Endodermal cell (in vitro differentiated cells): Measurements from ENCODE around the gene LZTS2. TPM values are rescaled to one million over a fixed set of nuclear protein-coding genes. Genes with fewer than 3 reads are reported as not detected.

ENCODE experiments used
- DNase-seq: peaks from one replicate; pipeline ENCODE4 v3.0.0-alpha.2; 2017
- H3K27ac ChIP-seq: 2 replicates; pipeline ENCODE4 v1.5.1; 2013; ENCODE audit warnings: mild to moderate bottlenecking, low read depth, low read length, moderate library complexity
- H3K27me3 ChIP-seq: 2 replicates; pipeline ENCODE4 v1.6.1; 2013; ENCODE audit warnings: mild to moderate bottlenecking, low read length, moderate library complexity; ENCODE audit not compliant: insufficient read depth, control insufficient read depth, poor library complexity, severe bottlenecking
- H3K36me3 ChIP-seq: 2 replicates; pipeline ENCODE4 v1.7.0; 2013; ENCODE audit warnings: mild to moderate bottlenecking, low read length, moderate library complexity; ENCODE audit not compliant: control insufficient read depth, insufficient read depth
- H3K4me1 ChIP-seq: one replicate; pipeline ENCODE4 v1.7.0; 2013; ENCODE audit warnings: low read length; ENCODE audit not compliant: control insufficient read depth, insufficient read depth
- H3K4me3 ChIP-seq: 2 replicates; pipeline ENCODE4 v1.5.1; 2013; ENCODE audit warnings: mild to moderate bottlenecking, low read length, moderate library complexity
- H3K9ac ChIP-seq: 2 replicates; pipeline ENCODE4 v1.6.1; 2013; ENCODE audit warnings: mild to moderate bottlenecking, low read length, moderate library complexity; ENCODE audit not compliant: poor library complexity, severe bottlenecking; ENCODE audit errors: extremely low read depth
- H3K9me3 ChIP-seq: 2 replicates; pipeline ENCODE4 v1.6.1; 2013; ENCODE audit warnings: mild to moderate bottlenecking, low read length, moderate library complexity; ENCODE audit not compliant: control insufficient read depth
- H3K27ac Mint-ChIP-seq: 2 replicates; pipeline ENCODE4 v1.8.0; 2020; ENCODE audit warnings: mixed read lengths
- H3K27me3 Mint-ChIP-seq: 2 replicates; pipeline ENCODE4 v1.8.0; 2021; ENCODE audit warnings: mild to moderate bottlenecking, mixed read lengths; ENCODE audit not compliant: insufficient read depth
- H3K36me3 Mint-ChIP-seq: 2 replicates; pipeline ENCODE4 v1.8.0; 2020; ENCODE audit warnings: low read depth, mixed read lengths
- H3K4me1 Mint-ChIP-seq: 2 replicates; pipeline ENCODE4 v1.8.0; 2020; ENCODE audit warnings: mixed read lengths
- H3K4me3 Mint-ChIP-seq: 2 replicates; pipeline ENCODE4 v1.8.0; 2020; ENCODE audit warnings: mild to moderate bottlenecking, moderate library complexity, mixed read lengths
- H3K9me3 Mint-ChIP-seq: 2 replicates; pipeline ENCODE4 v1.8.0; 2020; ENCODE audit warnings: mild to moderate bottlenecking, mixed read lengths
- CTCF ChIP-seq: fragments of 200-600 bp; sonication (generic); conservative IDR thresholded peaks from 2 replicates; pipeline ENCODE4 v1.5.0; 2021; ENCODE audit warnings: antibody characterized with exemption, mild to moderate bottlenecking
- WGBS, 2 experiments: methylation state at CpG; one replicate each; pipeline versions ENCODE4 v1.1.5 to v1.1.7; 2013; ENCODE audit warnings: missing lambda C conversion rate in 2 of 2, mixed read lengths in 1 of 2; ENCODE audit not compliant: insufficient coverage in 1 of 2, insufficient read length in 1 of 2; 5-methylcytosine and 5-hydroxymethylcytosine counted together
- total RNA-seq, 2 donors: library from RNA; stranded (reverse); fragmentation: NEBNext Ultra II Directional in 1 of 2; extraction: Animal tissue kit (Norgen Biotek cat#: 25700) in 1 of 2; gene quantifications; 2 replicates in 1 of 2; 3 replicates in 1 of 2; pipeline ENCODE4 v1.2.1, GENCODE V29; 2021

The LZTS2 gene
- total RNA-seq, 2 donors from 2014 or later: 76.8 to 85.9 TPM

GRCh38 chr10:101029520-101030295 lies 30.1 kb downstream of the LZTS2 start:
- H3K27me3 ChIP-seq: peaks cover 47% of the 10 kb centered on the region
- no peaks in the 10 kb centered on the region for H3K9me3 ChIP-seq
- DNase-seq: peak; percentile 84
- H3K27ac Mint-ChIP-seq: no peak overlapping the region
- no peak overlapping the region for H3K27ac ChIP-seq
- no peak overlapping the region for H3K4me3 ChIP-seq
- H3K36me3 Mint-ChIP-seq: no peaks in the 10 kb centered on the region
- H3K4me1 ChIP-seq: peaks cover 4% of the 10 kb centered on the region
- peak; percentile 75 for TF ChIP-seq CTCF
- H3K9me3 Mint-ChIP-seq: no peaks in the 10 kb centered on the region
- H3K9ac ChIP-seq: no peak overlapping the region
- 71 to 72% methylated on average over 21 to 27 of the region's 27 CpGs for WGBS, 2 experiments
- H3K27me3 Mint-ChIP-seq: peaks cover 67% of the 10 kb centered on the region
- no peak overlapping the region for H3K4me3 Mint-ChIP-seq
- H3K4me1 Mint-ChIP-seq: peaks cover 32% of the 10 kb centered on the region
- H3K36me3 ChIP-seq: no peaks in the 10 kb centered on the region

- H3K4me3 Mint-ChIP-seq: peak overlapping the region; percentile 49
- DNase-seq: peak; percentile 88
- peaks cover 56% of the 10 kb centered on the region for H3K27me3 ChIP-seq
- H3K27me3 Mint-ChIP-seq: peaks cover 76% of the 10 kb centered on the region
- peaks cover 32% of the 10 kb centered on the region for H3K4me1 Mint-ChIP-seq
- WGBS, 2 experiments: 12 to 26% methylated on average over 12 to 25 of the region's 25 CpGs
- H3K4me3 ChIP-seq: peak overlapping the region; percentile 83
- TF ChIP-seq CTCF: no peak
- H3K4me1 ChIP-seq: peaks cover 4% of the 10 kb centered on the region
- no peak overlapping the region for H3K9ac ChIP-seq
- peak overlapping the region; percentile 48 for H3K27ac Mint-ChIP-seq
- H3K36me3 ChIP-seq: no peaks in the 10 kb centered on the region
- H3K9me3 ChIP-seq: no peaks in the 10 kb centered on the region
- no peak overlapping the region for H3K27ac ChIP-seq
- no peaks in the 10 kb centered on the region for H3K36me3 Mint-ChIP-seq
- no peaks in the 10 kb centered on the region for H3K9me3 Mint-ChIP-seq
Measured at GRCh38 chr10:101030496-101031127, 31.0 kb downstream of the LZTS2 start.

DNA sequence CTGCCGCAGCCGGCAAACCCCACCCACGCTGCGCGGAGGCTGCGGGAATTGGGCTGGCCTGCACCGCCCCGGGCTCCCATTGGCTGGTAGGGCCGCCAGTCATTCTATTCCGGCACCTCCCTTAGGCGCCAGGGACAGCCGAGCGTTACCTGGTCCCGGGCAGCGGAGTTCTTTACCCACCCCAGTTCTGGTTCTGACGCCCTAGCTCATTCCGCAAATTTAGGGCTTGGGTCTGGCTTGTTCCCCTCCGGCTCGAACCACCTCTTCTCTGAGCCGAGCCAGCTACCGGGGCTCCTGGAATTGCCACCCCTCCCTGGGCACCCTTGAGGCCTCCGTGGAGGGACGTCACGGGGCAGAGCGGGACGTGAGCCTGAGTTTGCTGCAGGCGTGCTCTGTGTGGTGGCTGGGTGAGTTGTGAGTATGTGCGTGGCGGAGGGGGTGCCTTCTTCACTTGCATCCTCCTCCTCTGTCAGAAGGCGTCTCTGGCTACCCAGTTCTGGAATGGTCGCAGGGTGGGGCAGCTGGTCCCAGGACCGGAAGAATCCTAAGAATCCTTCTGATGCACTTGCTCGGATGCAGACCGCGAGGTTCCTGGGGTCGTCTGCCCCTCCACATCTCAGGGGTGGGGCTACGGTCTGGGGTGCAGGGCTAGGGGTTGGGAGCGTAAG lies 31.7 kb downstream of the LZTS2 start, which contains the start of the genes PDZD7 and SFXN3:
PDZD7 (minus strand) TSS at position 2 of the 668 bp plus-strand sequence. CDS start 910 bp downstream, outside the sequence.
SFXN3 (plus strand) TSS at position 107 of the 668 bp plus-strand sequence. CDS start 3,461 bp downstream, outside the sequence.
- H3K4me1 ChIP-seq: peaks cover 4% of the 10 kb centered on the region
- H3K27me3 ChIP-seq: peaks cover 63% of the 10 kb centered on the region
- peak within 1 kb of the TSS; percentile 49 for H3K4me3 Mint-ChIP-seq
- no peak within 1 kb of the TSS for H3K9ac ChIP-seq
- no peaks in the 10 kb centered on the region for H3K36me3 ChIP-seq
- peaks cover 82% of the 10 kb centered on the region for H3K27me3 Mint-ChIP-seq
- no peak within 1 kb of the TSS for H3K27ac ChIP-seq
- 1 to 3% methylated on average over 12 to 38 of the region's 38 CpGs for WGBS, 2 experiments
- H3K27ac Mint-ChIP-seq: peak within 1 kb of the TSS; percentile 48
- peak within 1 kb of the TSS; percentile 83 for H3K4me3 ChIP-seq
- H3K36me3 Mint-ChIP-seq: no peaks in the 10 kb centered on the region
- peaks cover 32% of the 10 kb centered on the region for H3K4me1 Mint-ChIP-seq
- TF ChIP-seq CTCF: no peak
- H3K9me3 ChIP-seq: no peaks in the 10 kb centered on the region
- no peaks in the 10 kb centered on the region for H3K9me3 Mint-ChIP-seq
- peak; percentile 98 for DNase-seq
